GM12873 (cell line): ENCODE measurements around the gene DNAH8.

Experiments
- TF ChIP-seq, protein P1 (sequence below): IDR thresholded peaks from 2 replicates; pipeline ENCODE4 v1.5.1; 2012; ENCODE audit warnings: low read depth, mild to moderate bottlenecking, moderate library complexity, low read length, control low read depth; ENCODE audit not compliant: insufficient read depth; ENCODE audit errors: missing control alignments

Gene DNAH8

DNA sequence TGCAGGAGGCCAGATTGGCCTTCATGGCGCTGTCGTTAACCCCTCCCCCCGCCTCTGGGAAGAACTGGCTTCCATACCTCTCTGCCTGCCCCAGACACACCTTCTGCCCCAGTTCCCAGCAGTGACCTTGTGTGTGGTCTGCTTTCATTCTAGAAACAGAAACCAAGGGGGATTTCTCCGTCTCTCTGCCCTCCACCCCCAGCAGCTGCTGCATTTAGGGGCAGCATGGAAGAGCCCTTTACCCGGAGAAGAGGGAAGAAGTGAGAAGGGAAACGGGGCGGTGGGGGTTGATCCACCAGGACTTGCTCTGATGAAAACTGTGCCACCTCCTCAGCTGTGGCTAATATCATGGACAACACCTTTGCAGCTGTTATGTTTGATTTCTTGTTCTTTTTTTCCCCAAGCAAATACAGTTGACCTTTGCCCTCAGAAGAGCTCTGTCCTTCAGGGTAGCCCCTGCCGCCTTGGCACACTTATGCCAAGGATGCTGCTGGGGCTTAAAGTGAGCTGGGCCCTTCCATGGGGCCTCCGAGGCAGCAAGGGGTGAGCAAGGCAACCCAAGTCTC, 339.5 kb downstream of the DNAH8 start:
- TF ChIP-seq, protein P1, sequence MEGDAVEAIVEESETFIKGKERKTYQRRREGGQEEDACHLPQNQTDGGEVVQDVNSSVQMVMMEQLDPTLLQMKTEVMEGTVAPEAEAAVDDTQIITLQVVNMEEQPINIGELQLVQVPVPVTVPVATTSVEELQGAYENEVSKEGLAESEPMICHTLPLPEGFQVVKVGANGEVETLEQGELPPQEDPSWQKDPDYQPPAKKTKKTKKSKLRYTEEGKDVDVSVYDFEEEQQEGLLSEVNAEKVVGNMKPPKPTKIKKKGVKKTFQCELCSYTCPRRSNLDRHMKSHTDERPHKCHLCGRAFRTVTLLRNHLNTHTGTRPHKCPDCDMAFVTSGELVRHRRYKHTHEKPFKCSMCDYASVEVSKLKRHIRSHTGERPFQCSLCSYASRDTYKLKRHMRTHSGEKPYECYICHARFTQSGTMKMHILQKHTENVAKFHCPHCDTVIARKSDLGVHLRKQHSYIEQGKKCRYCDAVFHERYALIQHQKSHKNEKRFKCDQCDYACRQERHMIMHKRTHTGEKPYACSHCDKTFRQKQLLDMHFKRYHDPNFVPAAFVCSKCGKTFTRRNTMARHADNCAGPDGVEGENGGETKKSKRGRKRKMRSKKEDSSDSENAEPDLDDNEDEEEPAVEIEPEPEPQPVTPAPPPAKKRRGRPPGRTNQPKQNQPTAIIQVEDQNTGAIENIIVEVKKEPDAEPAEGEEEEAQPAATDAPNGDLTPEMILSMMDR = no peak

DNA sequence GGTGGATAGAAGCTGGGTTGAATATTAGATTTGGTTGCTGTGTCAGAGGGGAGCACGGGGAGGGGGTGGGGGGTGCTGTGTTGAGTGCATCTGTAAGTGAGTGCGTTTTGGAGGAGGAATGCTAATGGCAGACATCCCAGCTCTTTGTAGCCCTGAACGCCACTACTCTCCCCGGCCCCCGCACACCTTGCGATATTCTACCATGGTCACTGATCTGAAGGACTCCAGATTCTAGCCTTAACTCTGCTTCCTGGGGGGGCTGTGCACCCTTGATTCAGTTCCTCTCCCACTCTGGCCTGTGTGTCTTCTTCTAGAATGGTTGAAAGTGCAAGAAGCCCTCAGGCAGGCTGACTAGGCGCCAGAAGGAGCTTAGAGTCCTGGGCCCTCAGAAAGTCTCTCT, 340.6 kb downstream of the DNAH8 start:
- TF ChIP-seq, protein P1 = no peak

DNA sequence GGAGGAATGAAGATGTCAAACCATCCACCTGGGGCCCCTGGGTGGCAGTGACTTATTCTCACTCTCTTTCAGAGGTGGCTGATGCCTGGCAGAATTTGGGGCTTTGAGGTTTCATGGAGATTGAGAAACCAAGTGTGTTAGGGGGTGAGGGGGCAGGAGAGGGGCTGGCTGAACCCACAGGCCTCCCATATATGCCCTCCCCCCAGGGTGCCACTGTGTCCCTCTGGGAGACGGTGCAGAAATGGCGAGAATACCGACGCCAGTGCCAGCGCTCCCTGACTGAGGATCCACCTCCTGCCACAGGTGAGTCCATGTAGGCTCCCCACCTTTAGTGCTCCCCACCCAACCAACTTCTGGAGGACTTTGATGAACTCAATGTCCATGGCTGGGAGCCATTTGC, 341.1 kb downstream of the DNAH8 start:
- TF ChIP-seq, protein P1 = no peak

DNA sequence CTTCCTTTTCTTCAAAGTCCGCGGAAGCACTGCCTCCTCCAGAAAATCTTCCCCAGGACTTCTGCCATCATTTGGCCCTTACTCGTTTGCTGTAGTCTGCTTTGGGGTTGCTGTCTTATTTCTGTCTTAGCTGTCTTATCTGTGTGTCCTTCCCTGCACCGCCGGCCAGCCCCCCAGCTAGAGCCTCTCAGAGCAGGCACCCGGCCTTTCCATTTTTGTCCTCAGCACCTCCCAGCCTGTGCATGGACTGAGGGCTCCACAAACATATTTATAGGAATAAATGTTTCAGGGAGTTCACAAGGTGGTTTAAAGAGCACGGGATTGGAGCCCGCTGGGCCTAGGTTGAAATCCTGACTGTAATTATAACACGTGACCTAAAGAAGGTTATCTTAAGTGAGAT, 341.6 kb downstream of the DNAH8 start:
- TF ChIP-seq, protein P1 = no peak

DNA sequence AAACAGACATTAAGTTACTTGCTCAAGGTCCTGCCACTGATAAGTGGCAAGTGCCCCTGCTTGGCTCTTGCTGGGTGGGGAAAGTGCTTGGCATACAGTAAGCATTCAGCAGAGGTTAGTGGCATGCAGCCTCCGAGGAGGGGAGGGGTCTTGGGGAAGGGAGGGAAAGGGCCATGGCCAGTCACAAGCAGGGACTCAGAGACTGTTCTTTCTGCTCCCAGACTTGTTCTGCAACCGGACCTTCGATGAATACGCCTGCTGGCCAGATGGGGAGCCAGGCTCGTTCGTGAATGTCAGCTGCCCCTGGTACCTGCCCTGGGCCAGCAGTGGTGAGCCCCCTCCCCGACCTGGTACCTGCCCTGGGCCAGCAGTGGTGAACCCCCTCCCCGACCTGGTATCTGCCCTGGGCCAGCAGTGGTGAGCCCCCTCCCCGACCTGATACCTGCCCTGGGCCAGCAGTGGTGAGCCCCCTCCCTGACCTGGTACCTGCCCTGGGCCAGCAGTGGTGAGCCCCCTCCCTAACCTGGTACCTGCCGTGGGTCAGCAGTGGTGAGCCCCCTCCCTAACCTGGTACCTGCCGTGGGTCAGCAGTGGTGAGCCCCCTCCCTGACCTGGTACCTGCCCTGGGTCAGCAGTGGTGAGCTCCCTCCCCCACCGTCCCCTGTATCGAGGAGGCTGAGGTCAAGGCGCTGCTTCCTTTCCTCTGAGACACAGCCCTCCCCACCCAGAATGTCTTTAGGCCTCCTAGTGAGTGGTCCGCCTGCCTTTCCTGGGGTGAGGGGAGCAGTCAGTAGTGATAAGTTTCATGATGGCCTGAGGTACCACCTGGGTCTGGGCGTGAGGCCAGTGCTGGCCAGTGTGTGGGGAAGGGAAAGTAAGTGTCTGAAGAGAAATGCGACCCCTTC, 342.4 kb downstream of the DNAH8 start:
- TF ChIP-seq, protein P1 = no peak

DNA sequence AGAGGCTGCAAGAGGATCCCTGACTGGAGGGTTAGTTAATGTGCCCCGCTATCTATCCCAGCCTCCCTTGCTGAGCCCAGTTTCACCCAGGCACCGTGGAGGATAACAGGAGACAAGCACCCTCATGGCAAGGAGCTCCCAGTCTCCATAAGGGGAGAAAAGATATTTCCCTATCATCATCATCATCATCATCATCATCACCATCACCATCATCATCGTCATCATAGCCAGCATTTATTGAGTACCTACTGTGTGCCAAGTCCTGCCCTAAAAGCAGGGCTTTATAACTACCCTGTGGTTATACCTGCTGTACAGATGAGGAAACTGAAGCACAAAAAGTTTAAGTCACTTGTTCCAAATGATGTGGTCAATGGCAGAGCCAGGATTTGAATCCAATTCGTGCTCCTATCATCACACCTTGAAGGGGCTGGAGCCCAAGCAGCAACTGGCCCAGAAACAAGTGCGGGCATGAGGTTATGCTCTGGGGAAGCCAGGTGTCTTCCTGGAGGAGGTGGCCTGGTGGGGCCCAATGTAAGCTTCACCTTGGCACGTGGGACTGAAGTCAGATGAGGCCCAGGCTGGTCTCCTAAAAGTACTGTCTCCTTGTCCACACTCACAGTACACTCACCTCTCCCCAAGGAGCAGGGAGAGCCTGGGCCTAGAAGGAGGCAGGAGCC, 343.5 kb downstream of the DNAH8 start:
- TF ChIP-seq, protein P1 = no peak
